GM19463 (cell line): ENCODE data around the gene CCDC27.

Source experiments
- ATAC-seq: cut with Tn5 transposase; IDR thresholded peaks from one replicate; pipeline ENCODE4 v1.9.1; 2021; ENCODE audit warnings: mild to moderate bottlenecking, moderate library complexity; ENCODE audit not compliant: unreplicated experiment

The CCDC27 gene

DNA sequence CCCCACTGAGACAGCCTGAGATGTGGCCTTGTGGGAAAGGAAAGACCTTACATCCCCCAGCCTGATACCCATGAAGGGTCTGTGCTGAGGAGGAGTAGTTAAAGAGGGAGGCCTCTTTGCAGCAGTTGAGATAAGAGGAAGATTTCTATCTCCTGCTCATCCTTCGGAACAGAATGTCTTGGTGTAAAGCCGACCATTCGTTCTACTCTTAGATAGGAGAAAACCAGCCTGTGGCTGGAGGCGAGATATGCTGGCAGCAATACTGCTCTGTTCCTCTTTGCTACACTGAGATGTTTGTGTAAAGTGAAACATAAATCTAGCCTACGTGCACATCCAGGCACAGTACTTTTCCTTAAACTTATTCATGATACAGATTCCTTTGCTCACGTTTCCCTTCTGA is 1.5 kb upstream of the CCDC27 start:
- ATAC-seq: no peak

GRCh38 chr1:3753656-3754454 is 1.6 kb downstream of the CCDC27 start:
- ATAC-seq: no peak

DNA sequence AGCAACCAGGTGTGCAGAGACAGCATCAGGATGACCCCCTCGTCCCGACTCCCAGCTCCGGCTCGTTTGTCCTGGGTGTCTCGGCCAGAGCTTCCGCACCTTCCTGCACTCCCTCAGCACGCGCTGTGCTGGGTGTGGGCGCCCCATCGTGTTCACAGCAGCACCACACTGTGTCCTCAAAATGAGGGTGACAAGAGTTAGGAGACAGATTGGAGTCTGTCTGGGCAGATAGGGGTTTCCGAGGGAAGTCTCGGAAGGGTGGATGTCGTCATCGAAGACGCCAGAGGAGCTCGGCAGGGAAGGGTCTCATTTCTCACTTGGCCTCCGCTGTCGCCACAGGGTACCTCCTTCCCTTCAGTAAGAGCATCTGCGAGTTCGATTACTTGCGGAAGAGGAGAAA is 4.1 kb downstream of the CCDC27 start:
- no peak for ATAC-seq

DNA sequence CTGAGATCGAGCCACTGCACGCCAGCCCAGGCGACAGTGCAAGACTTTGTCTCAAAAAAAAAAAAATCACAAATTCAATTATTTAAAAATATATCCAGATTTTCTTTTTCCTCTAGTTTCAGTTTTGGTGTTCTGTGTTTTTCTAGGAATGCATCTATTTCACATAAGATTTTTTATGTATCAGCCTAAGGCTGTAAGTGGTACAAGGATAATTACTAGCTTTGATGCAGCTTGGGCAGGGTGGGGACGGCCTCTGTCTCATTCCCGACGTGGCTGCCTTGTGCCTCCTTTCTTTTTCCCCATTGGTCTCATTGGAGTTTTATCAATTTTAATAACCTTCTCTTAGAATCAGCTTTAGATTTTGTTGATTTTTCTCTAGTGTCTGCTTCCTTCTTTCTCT is 6.9 kb downstream of the CCDC27 start:
- no peak for ATAC-seq

- no peak for ATAC-seq
Observed at GRCh38 chr1:3759796-3760195, 7.5 kb downstream of the CCDC27 start.

- no peak for ATAC-seq
Observed at GRCh38 chr1:3761296-3762010, 9.2 kb downstream of the CCDC27 start.

GRCh38 chr1:3762151-3762872 is 10.1 kb downstream of the CCDC27 start:
- no peak for ATAC-seq

- ATAC-seq: no peak
Observed at GRCh38 chr1:3762873-3763228, 10.6 kb downstream of the CCDC27 start.

- no peak for ATAC-seq
Observed at GRCh38 chr1:3763351-3764125, 11.3 kb downstream of the CCDC27 start.

DNA sequence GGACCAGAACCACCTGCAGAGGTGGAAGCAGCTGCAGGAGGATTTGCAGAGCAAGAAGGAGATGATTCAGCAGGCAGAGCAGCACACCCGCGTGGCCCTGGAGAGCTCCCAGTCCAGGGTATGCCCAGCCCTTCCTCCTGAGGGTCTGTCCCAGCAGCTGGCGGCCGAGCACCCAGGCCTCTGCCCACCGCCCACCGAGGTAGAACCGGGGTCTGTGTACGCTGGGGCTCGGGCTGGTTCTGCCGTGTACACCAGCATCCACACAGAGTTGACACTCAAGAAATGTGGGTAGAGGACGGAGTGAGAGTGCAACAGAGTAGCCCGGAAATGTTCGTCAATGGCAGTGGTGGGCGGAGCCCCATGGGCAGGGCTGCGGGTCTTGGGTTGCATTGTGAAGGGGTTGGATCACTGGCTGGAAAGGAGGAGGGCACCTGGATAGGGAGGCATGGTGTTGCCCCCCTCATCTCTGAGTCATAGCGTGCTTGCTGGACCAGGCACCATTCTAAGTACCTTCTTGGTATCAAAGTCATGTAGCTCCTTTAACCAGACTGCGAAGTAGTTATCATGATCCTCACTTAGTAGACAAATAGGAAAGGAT is 15.2 kb downstream of the CCDC27 start:
- ATAC-seq: no peak

- no peak for ATAC-seq
Observed at GRCh38 chr1:3768811-3769390, 16.7 kb downstream of the CCDC27 start.

DNA sequence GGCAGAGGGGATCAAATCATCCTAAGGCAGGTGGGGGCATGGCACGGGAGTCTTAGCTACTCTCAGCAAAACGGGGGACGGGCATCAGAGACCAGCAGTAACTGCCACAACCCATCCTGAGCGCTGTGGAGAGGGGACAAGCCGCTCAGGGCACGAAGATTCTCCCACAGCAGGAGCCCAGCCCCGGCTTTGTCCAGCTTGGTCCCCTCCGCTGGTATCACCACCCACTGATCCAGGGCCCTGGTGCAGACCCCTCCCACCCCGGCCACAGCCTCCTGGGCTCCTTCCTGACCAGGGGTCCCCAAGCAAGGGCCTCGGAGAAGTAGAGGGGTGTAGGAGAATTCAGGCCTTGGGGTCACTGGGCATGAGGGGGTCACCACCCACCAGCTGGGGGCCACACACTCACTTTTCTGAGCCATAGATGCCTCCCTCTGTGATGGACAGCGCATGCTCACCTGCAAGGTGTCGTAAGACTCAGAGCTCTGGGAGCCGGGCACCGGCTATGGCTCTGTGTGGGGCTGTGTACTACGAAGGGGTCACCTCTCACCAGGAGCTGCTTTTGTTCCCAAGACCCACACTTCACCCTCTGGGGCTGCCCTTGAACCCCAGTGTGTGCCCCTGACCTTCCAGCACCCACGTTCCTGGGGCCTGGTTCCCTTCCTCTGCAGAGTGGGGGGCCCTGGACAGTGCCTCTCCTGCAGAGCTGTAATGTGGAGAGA is 18.0 kb downstream of the CCDC27 start:
- ATAC-seq: no peak

- ATAC-seq: no peak
Observed at GRCh38 chr1:3771108-3772026, 19.1 kb downstream of the CCDC27 start.

DNA sequence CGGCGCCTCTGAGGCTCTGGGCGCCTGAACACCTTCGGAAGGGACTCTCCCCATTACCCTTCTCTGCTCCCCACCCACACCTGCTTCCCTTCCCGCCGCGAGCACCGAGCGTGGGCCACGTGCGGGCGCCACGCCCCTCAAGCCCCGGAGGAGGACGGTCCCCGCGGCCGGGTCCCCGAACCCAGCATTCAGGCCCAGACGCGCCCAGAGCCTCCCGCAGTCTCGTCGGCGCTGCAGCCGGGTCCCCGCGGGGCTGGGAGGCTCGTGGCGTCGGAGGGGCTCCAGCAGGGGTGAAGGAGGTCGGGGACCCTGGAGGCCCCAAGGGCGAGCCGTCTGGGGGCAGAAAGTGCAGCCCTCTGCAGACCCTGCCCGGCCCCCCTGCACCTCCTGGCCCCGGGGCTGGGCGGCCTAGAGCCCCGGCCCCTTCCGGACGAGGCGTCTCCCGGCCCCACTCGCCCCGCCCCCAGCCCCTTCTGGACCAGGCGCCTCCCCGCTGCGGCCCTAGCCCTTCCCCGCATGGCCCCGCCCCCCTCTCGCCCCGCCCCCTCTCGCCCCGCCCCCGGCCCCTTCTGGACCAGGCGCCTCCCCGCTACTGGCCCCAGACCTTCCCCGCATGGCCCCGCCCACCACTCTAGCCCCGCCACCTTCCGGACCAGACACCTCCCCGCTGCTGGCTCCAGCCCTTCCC is 19.9 kb downstream of the CCDC27 start:
- peak; percentile 69 for ATAC-seq

GRCh38 chr1:3772715-3773571 is 20.7 kb downstream of the CCDC27 start, which contains the start of gene SMIM1:
Gene SMIM1, plus strand, starts transcription at chr1:3772749. Its CDS starts 2,625 bp downstream, at chr1:3775374.
- ATAC-seq: peak; percentile 15

DNA sequence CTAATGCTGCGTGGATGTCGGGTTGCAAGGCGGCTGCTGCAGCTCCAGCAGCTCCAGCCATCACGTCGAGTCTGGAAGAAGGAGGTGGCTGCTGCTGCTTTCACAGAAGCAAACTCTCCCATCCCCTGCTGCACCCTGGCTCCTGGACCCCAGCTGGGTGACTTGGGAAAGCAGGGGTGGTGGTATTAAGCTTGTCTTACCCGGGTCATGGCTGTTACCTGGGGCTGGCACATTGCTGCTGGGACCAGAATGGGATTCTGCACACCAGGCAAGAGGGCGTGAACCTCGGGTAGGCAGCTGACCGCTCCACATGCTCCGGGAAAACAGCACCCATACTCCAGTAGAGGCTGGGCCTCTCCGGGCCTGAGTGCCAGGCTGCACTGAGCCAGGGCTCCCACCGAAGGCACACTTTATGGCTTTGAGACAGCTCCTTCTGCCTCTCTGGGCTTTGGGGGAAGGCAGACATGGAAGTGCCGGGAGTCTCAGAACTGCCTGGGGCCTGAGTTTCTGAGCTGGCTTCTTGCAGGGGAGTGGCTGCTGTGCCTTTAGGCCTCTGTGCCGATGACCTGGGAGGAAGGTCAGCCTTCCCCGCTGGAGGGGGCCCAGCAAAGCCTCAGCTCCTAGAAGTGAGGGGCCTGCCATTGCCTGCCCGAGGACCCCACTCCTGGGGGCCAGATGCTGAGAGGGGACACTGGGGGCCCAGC is 21.5 kb downstream of the CCDC27 start:
- no peak for ATAC-seq
